Measurements from ENCODE around the gene OR14J1.
"Not testable (repeated sequence)": the region's sequence is repeated elsewhere in the genome, so short reads cannot be mapped to it uniquely, and the experiment has no call there.

OR14J1 gene

GRCh38 chr6:29332676-29333075 lies 31.2 kb downstream of the OR14J1 start:
- no peak overlapping the region for H3K27ac ChIP-seq
- H3K36me3 ChIP-seq = no peaks in the 10 kb centered on the region
- intact Hi-C loops (cut with DNase I; ENCODE audit: low total_unique reads) = no loop called here
- no peaks in the 10 kb centered on the region for H3K27me3 ChIP-seq
- H3K4me3 ChIP-seq = no peak overlapping the region
- no peak for DNase-seq
- no peak for TF ChIP-seq CTCF (IDR thresholded peaks at IDR 0.05)
- H3K9me3 ChIP-seq = no peaks in the 10 kb centered on the region
- no peaks in the 10 kb centered on the region for H3K4me1 ChIP-seq

- intact Hi-C loops (cut with DNase I; ENCODE audit: low total_unique reads) = no loop called here
- Histone ChIP-seq H3K27ac (no peak overlapping the region), H3K9me3 (no peaks in the 10 kb centered on the region), H3K27me3 (no peaks in the 10 kb centered on the region), H3K36me3 (no peaks in the 10 kb centered on the region), H3K4me3 (no peak overlapping the region), H3K4me1 (no peaks in the 10 kb centered on the region)
- no peak for DNase-seq
- TF ChIP-seq CTCF (IDR thresholded peaks at IDR 0.05) = no peak
These were observed 34.8 kb downstream of the OR14J1 start for GRCh38 chr6:29336269-29336668.

DNA sequence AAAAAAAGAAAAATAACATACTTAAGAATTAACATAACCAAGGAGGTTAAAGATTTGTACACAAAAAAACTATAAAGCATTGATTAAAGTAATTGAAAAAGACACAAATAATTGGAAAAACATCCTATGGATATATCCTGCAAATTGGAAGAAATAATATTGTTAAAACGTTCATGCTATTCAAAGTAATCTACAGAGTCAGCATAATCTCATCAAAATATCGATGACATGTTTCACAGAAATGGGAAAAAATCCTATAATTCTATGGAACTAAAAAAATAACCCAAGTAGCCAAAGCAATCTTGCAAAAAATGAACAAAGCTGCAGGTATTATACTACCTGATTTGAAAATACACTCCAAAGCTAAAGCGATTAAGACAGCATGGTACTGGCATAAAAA lies 43.9 kb downstream of the OR14J1 start:
- no peak for DNase-seq
- H3K4me3 ChIP-seq = no peak overlapping the region
- intact Hi-C loops (cut with DNase I; ENCODE audit: low total_unique reads) = no loop called here
- no peaks in the 10 kb centered on the region for H3K9me3 ChIP-seq
- TF ChIP-seq CTCF (IDR thresholded peaks at IDR 0.05) = no peak
- H3K36me3 ChIP-seq = no peaks in the 10 kb centered on the region
- H3K27me3 ChIP-seq = no peaks in the 10 kb centered on the region
- H3K27ac ChIP-seq = no peak overlapping the region
- no peaks in the 10 kb centered on the region for H3K4me1 ChIP-seq

DNA sequence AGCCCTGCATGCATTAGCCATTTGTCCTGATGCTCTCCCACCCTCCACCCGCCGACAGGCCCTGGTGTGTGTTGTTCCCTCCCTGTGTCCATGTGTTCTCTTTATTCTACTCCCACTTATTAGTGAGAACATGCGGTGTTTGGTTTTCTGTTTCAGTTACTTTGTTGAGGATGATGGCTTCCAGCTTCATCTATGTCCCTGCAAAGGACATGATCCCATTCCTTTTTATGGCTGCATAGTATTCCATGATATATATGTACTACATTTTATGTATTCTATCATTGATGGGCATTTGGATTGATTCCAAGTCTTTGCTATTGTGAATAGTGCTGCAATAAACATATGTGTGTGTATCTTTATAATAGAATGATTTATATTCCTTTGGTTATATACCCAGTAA lies 47.8 kb downstream of the OR14J1 start:
- DNase-seq; intact Hi-C loops (cut with DNase I; ENCODE audit: low total_unique reads); H3K9me3 ChIP-seq; H3K27me3 ChIP-seq; H3K36me3 ChIP-seq; H3K4me1 ChIP-seq; H3K4me3 ChIP-seq; H3K27ac ChIP-seq: not testable (repeated sequence)

- Histone ChIP-seq H3K27me3 (no peaks in the 10 kb centered on the region), H3K4me1 (no peaks in the 10 kb centered on the region), H3K36me3 (no peaks in the 10 kb centered on the region), H3K9me3 (no peaks in the 10 kb centered on the region), H3K4me3 (no peak overlapping the region), H3K27ac (no peak overlapping the region)
- intact Hi-C loops (cut with DNase I; ENCODE audit: low total_unique reads) = no loop called here
- TF ChIP-seq CTCF (IDR thresholded peaks at IDR 0.05) = no peak
- DNase-seq = no peak
These were observed 53.5 kb downstream of the OR14J1 start for GRCh38 chr6:29354980-29355379.

DNA sequence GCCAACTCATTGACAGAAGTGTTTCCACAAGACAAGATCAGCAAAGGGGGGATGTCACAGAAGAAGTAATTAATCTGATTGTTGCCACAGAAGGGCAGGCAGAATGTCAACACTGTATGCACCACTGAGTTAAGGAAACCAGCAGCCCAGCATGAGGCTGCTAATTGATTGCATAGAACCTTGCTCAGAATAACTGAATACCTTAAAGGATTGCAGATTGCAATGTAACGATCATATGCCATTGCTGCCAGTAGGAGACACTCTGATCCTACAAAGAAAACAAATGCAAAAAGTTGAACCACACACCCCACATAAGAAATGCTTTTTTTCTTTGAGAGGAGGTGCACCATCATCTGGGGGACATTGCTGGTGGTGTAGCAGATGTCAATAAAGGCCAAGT lies 54.1 kb downstream of the OR14J1 start:
- Histone ChIP-seq H3K36me3 (no peaks in the 10 kb centered on the region), H3K27ac (no peak overlapping the region), H3K27me3 (no peaks in the 10 kb centered on the region), H3K4me3 (no peak overlapping the region), H3K4me1 (no peaks in the 10 kb centered on the region), H3K9me3 (no peaks in the 10 kb centered on the region)
- no peak for TF ChIP-seq CTCF (IDR thresholded peaks at IDR 0.05)
- DNase-seq = no peak
- intact Hi-C loops (cut with DNase I; ENCODE audit: low total_unique reads) = no loop called here

Data from tibial artery (tissue), 4 donors.